Raji (cell line): Measurements from ENCODE around the gene HNRNPAB.

Experiments
- POLR2A ChIP-seq: IDR thresholded peaks from 2 replicates; pipeline ENCODE4 v1.6.1; 2011; ENCODE audit warnings: low read depth, low read length, control low read depth; ENCODE audit not compliant: insufficient read depth

Gene HNRNPAB

GRCh38 chr5:178241231-178241663, 36.9 kb downstream of the HNRNPAB start:
- no peak for TF ChIP-seq POLR2A

DNA sequence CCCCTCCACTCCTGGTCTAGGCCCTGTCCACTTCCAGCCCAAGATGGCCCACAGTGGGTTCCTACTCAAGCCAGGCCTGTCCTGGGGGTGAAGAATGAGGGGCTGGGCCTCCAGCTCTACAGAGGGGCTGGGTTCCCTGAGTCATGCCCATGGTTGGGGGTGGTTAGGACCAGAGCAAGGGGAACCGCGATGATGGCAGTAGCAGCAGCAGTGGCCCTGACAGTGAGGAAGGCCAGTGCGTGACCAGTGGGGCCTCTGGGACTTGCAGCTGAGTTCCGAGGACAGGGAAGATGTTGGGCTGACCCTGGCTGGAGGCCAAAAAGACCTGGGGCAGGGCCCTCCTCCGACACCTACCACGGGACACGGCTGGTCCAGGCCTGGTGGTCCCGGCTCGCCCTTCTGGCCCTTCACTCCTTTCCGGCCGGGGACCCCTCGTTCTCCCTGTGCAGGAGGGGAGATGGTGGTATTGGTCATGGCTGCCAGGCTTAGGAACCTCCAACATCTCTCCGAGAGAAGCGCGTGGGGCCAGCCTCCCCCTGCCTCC, 37.4 kb downstream of the HNRNPAB start:
- TF ChIP-seq POLR2A, result no peak

GRCh38 chr5:178242416-178242815, 38.1 kb downstream of the HNRNPAB start:
- no peak for TF ChIP-seq POLR2A

DNA sequence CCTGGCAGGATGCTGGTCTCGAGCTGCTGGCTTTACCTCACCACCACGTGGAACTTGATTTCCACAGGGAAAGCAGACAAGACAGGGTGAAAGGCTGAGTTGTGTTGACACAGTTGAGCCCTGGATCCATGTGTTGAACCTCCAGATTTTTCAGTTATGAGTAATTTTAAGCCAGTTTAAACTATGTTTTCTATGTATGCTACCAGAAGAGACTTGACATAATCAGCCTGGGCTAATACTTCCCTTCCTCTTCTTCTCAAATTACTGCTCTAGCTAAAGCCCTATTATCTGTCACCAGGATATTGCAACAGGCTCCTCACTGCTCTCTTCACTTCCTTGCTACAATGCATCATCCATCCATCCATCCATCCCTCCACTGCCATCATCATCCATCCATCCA, 40.2 kb downstream of the HNRNPAB start:
- TF ChIP-seq POLR2A, result no peak

DNA sequence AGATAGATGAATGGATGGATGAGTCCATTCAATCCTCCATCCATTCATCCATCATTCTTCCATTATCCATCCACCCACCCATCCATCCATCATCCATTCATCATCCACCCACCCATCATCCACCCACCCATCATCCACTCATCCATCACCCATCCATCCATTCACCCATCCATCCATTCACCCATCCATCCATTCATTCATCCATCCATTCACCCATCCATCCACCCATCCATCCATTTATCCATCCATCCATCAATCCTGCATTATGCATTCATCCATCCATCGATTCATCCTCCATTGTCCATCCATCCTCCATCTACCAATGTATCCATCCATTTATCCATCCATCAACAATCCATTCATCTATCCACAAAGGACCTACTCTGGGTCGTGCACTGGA, 41.1 kb downstream of the HNRNPAB start:
- TF ChIP-seq POLR2A, result no peak

- TF ChIP-seq POLR2A, result no peak
Measured at GRCh38 chr5:178246624-178247279, 42.4 kb downstream of the HNRNPAB start.

DNA sequence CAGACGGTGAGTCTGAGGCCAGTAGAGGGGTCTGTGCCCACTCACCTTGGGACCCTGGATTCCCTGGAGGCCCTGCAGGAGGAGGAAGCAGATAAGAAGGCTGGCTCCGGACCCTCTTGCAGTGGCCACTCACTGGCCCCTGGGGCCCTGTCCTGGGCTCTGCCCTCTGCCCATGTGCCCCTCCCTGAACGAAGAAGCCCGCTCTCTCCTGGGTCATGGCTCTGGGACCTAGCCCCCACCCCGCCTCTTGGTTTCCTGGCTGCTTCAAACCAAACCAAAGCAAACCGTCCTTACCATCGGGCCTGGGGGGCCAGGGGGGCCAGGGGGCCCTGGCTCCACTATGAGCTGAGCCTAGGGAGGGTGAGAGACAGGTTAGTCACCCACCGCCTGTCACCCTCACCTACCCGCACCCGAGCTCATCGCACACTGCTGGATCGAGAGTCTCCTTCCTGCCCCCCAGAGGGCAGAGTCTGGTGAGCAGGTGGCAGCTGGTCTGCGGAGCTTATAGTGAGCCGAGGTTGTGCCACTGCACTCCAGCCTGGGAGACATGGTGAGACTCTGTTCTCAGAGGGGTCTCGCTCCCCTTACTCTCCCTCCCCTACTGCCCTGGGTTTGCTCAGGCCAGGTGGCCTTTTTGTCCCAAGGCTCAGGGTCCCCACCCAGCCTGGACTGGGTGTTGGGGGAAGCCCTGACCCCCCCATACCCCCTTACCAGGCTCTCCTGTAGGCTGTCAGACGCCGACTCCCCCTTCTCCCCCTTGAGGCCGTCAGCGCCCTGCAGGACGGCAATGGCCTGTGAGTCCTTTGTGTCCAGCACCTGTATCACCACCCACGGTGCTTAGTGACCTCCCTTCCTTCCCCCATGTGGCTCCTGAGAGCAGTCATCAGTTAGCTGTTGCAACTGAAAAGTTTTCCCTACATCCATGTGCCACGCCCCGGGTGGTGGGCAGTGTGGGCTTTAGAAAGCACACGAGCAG, 43.4 kb downstream of the HNRNPAB start:
- no peak for TF ChIP-seq POLR2A

DNA sequence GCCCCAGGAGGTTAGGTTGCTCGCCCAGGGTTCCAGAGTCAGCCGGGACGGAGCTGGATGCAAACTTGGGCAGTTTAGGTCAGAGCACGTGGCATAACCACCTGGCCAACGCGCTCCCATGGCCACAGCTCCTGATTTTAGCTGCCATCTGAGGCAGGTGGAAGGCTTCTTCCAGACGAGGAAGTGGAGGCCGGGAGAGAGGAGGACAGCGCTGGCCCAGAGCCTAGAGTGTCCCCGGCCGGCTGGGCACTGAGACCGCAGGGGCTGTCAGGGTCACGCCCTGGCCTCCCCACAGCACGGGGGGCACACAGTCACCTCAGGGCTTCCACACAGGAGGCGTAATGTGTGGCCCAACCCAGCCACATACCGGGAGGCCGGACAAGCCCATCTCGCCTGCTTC, 44.4 kb downstream of the HNRNPAB start:
- TF ChIP-seq POLR2A, result no peak

DNA sequence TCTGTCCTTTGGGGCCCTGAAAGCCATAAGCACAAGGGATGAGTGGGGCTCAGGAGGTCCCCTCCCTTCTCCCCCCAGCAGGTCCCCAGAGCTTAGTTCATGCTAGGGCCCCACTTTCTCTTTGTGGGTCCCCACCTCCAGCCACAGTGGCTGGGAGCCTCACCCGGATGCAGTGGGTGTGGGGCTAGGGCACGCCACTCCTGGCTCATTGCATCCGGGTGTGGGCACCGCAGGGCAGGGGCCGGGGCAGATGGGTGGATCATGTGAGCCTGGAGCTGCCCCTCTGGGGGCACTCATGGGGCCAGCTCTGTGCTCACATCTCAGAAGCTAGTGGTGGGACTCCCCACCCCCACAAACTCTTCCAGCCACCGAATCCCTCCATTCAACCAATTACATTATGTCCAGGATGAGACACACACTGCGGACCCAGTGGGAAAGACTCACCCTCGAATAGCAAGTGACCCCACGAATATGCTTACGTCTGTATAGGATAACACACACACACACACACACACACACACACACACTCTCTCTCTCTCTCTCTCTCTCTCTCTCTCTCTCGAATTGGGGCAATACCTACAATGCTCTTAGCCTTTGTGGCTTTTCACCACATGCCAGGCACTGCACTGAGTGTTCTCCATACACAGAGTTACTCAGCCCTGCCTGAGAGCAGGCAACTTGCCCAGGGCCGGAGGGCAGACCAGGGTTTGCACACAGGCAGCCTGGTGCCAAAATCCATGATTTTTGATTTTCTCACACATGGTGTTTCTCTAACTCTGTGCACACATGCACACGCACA, 45.1 kb downstream of the HNRNPAB start:
- no peak for TF ChIP-seq POLR2A

DNA sequence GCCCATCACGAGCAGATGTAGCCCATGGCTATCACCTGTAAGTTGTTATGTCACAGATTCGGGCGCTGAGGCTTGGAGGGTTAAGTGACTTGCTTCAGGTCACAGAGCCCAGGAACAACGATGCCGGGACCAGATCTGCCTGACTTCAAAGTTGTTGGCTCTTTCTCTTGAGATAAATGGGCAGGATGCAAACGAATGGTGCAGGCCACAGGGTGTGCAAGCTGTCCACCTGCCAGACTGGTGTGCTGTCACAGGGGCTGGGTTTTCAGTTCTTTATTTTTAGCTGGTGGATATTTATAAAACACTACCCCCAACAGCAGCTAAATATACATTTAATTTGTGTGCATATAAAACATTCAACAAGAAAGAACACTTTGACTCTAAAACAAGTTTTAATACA, 45.9 kb downstream of the HNRNPAB start:
- TF ChIP-seq POLR2A, result no peak

DNA sequence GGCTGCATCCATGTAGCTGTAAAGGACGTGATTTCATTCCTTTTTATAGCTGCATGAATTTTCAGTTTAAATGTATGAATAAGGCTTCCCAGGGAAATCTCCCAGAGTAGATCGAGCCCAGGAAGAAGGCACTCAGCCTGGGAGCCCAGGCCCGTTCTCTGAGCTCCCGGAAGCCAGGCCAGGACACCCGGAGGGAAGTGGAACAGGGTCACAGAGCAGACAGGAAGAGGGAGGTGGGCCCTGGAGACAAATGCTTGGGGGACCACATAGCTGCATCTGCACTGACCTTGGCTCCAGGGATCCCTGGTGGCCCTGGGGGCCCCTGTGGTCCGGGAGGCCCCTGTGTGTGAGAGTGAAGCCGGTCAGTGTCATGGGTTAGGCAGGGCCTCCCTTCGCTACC, 47.9 kb downstream of the HNRNPAB start:
- no peak for TF ChIP-seq POLR2A

GRCh38 chr5:178256746-178257145, 52.4 kb downstream of the HNRNPAB start:
- TF ChIP-seq POLR2A, result no peak

DNA sequence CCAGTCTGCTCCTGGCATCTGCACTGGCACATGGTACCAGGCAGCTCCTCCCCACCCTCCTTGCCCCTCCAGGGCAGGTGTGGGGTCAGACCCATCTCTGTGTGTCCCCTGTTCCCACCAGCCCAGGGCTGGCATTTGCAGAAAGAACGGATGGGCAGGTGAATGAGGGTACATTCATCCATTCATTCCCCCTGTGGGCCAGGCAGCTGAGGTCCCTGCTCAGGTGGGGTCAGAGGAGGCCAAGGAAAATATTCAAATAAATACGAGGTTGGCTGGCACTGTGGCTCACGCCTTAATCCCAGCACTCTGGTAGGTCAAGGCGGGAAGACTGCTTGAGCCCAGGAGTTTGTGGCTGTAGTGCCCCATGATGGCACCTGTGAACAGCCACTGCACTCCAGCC, 53.3 kb downstream of the HNRNPAB start:
- TF ChIP-seq POLR2A, result no peak

DNA sequence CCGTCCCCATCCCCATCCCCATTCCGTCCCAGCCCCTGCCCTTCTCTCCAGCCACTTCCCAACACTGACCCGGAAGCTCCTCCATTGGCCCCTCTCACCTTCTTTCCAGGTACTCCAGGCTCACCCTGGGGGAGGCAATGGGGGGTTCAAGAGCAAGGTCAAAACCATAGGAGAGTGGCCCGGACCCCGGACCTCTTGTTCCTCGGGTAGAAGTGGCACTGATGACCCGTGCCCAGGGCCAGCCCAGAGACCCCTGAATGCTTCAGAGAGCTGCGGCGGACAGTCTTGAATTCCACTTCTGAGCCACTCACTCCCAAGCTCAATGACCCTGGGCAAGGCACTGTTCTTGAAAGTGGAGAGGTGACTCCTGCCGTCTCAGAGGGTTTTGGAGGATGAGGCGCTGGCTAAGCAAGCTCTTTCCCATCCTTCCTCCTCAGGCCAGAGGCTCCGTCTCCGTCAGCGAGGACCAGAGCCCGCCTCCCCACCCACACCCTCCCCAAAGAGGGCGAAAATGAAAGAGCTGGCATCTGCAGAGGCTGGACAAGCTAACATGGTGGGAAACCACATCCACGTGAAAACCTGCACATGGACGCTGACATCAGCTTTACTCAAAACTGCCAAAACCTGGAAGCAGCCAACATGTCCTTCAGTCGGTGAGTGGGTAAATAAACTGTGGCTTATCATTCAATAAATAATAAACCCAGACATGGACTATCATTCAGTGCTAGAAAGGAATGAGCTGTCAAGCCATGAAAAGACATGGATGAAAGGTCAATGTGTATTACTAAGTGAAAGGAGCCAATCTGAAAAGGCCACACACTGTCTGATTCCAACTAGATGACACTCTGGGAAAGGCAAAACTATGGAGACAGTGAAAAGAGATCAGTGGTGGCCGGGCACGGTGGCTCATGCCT, 55.5 kb downstream of the HNRNPAB start:
- no peak for TF ChIP-seq POLR2A
